IPS-NIHi11 (cell line): ENCODE data around the gene PLAC8.
"Not testable (repeated sequence)": the region's sequence is repeated elsewhere in the genome, so short reads cannot be mapped to it uniquely, and the experiment has no call there.

Experiments
- DNase-seq: peaks from one replicate; pipeline ENCODE4 v3.0.0; 2012; ENCODE audit warnings: mixed read lengths, low spot score

The PLAC8 gene

DNA sequence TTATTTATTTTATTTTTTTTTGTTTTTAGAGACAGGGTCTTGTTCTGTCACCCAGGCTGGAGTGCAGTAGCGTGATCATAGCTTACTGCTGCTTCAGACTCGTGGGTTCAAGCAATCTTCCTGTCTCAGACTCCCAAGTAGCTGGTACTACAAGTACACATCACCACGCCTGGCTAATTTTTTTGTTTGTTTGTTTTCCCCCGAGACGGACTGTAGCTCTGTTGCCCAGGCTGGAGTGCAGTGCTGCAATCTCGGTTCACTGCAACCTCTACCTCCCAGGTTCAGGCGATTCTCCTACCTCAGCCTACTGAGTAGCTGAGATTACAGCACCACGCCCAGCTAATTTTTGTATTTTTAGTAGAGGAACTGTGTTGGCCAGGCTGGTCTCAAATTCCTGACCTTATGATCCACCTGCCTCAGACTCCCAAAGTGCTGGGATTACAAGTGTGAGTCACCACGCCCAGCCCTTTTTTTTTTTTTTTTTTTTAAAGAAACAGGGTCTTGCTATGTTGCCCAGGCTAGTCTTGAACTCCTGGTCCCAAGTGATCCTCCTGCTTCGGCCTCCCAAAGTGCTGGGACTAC lies 47.4 kb downstream of the PLAC8 start:
- no peak for DNase-seq

DNA sequence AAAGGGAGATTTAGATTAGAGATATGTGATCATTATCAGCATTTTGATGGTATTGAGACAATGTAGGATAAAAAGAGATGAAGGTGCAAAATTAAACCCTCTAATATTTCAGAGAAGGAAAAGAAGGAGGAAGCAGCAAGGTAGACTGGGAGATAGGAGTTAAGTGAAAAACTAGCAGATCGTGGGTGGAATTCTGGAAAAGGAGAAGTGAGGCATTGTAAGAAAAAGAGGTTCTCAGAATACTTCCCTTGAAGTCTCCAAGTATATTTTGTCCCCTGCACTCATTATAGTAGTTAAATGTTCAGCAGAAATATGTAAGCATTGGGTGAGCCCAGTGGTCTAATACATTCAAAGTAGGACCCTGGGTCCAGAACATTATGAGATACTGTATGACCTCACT lies 49.3 kb downstream of the PLAC8 start:
- DNase-seq: no peak

DNA sequence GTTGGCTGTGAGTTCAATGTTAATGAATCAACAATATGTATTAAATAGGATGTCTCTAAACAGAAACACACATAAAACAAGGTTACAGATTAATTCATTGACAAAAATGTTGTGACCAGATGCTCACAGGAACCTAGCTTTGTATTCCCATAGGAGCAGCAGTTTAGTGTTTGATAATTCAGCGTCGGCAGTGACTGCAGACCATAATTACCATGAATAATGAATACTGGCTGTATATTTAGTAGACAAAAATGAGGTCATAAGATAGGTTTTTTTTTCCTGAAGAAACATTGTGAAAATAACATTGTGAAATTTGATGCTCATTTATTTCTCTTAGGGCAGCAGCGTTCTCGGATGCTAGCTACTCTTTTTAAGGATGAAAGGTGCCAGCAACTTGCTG lies 51.8 kb downstream of the PLAC8 start:
- no peak for DNase-seq

DNA sequence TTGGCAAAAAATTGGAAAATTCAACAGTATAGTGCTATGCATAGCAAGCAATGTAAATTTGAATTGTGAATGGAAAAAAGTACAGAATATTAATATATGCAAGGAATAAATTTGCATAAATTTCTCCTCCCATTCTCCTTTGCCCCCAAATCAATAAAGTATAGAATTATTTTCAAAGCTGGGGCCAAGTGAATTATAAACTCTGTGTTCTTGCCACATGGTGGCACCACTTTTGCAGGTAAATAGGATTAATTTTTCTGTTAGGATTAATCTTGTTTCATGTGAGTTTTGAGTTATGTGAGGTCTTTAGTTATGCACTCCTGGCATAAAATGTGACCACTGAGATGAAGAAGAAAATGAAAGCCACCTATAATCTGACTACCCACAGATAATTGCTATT lies 59.6 kb downstream of the PLAC8 start:
- no peak for DNase-seq

GRCh38 chr4:83048781-83049180 lies 65.7 kb downstream of the PLAC8 start:
- DNase-seq: not testable (repeated sequence)

GRCh38 chr4:83046693-83047473 lies 67.6 kb downstream of the PLAC8 start:
- DNase-seq: no peak

DNA sequence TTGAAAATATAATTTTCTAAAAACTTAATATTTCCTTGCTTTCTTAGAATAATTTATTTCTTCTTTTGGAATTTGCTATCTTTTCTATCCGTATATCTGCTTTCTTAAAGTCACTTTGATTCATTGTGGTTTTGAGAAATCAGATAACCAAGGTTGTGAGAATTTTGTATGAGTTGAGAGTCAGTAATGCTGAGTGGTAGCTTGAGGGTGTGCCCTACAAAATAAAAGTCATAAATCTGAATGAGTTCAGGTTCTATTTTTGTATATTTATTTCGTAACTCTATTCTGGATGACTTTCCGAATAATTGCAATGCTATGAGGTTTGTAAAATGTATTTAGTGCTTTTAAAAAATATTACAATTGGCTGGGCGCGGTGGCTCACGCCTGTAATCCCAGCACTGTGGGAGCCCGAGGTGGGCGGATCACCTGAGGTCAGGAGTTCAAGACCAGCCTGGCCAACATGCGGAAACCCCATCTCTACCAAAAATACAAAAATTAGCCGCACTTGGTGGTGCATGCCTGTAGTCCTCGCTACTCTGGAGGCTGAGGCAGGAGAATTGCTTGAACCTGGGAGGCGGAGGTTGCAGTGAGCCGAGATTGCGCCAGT lies 70.6 kb downstream of the PLAC8 start:
- DNase-seq: no peak

GRCh38 chr4:83043157-83043556 lies 71.4 kb downstream of the PLAC8 start:
- DNase-seq: not testable (repeated sequence)

- DNase-seq: no peak
Measured at GRCh38 chr4:83040269-83040668, 74.3 kb downstream of the PLAC8 start.
